Measurements from ENCODE around the gene MBTPS2. TPM values are rescaled to one million over a fixed set of nuclear protein-coding genes. Genes with fewer than 3 reads are reported as not detected.

MBTPS2 gene
- total RNA-seq, 4 donors from 2014 or later: 7.7 to 13.5 (median 10.1) TPM

- 0 to 28% methylated on average over 3 to 4 of the region's 4 CpGs for WGBS, 2 donors (ENCODE audit: low coverage in 1 of 2)
- no peak for ATAC-seq
- peak overlapping the region; percentile 58 to 84 (median 78) for H3K27ac ChIP-seq
Measured at GRCh38 chrX:21838937-21839333, 482 bp upstream of the MBTPS2 start.

GRCh38 chrX:21840193-21840545 is 752 bp downstream of the MBTPS2 start:
- Histone ChIP-seq H3K36me3 (peaks cover 0 to under 1% of the 10 kb centered on the region in 2 donors), H3K4me3 (peak overlapping the region; percentile 49 to 73), H3K27me3 (no peaks in the 10 kb centered on the region), H3K27ac (peak overlapping the region in 2 of 4 donors; percentile 81 to 84), H3K9me3 (no peaks in the 10 kb centered on the region), H3K4me1 (peaks cover 0 to 20% (median 0%) of the 10 kb centered on the region in 3 donors)
- 7 to 24% methylated on average over 3 to 6 of the region's 6 CpGs for WGBS, 2 donors (ENCODE audit: low coverage in 1 of 2)
- TF ChIP-seq POLR2AphosphoS5 (IDR thresholded peaks at IDR 0.05) (no peak), EP300 (IDR thresholded peaks at IDR 0.05) (no peak), POLR2A (IDR thresholded peaks at IDR 0.05) (no peak), CTCF (IDR thresholded peaks at IDR 0.05) (no peak)
- no peak for ATAC-seq

More at GRCh38 chrX:21838937-21839333, 482 bp upstream of the MBTPS2 start:
- no peaks in the 10 kb centered on the region for H3K36me3 ChIP-seq
- no peak for TF ChIP-seq EP300 (IDR thresholded peaks at IDR 0.05)
- TF ChIP-seq POLR2AphosphoS5 (IDR thresholded peaks at IDR 0.05): no peak
- no peak for TF ChIP-seq POLR2A (IDR thresholded peaks at IDR 0.05)
- no peak for TF ChIP-seq CTCF (IDR thresholded peaks at IDR 0.05)
- peak overlapping the region; percentile 49 to 73 for H3K4me3 ChIP-seq
- no peaks in the 10 kb centered on the region for H3K9me3 ChIP-seq
- no peaks in the 10 kb centered on the region for H3K27me3 ChIP-seq
- peaks cover 0 to 20% (median 0%) of the 10 kb centered on the region in 3 donors for H3K4me1 ChIP-seq

GRCh38 chrX:21843179-21843578 is 3.8 kb downstream of the MBTPS2 start:
- Histone ChIP-seq H3K27me3 (no peaks in the 10 kb centered on the region), H3K4me3 (no peak overlapping the region), H3K36me3 (peaks cover 0 to 16% of the 10 kb centered on the region in 2 donors), H3K9me3 (no peaks in the 10 kb centered on the region), H3K4me1 (peaks cover 0 to 20% (median 0%) of the 10 kb centered on the region in 3 donors), H3K27ac (no peak overlapping the region)
- no peak for TF ChIP-seq POLR2A (IDR thresholded peaks at IDR 0.05)
- TF ChIP-seq POLR2AphosphoS5 (IDR thresholded peaks at IDR 0.05): no peak
- TF ChIP-seq CTCF (IDR thresholded peaks at IDR 0.05): no peak
- no peak for TF ChIP-seq EP300 (IDR thresholded peaks at IDR 0.05)
- no peak for ATAC-seq
- WGBS, 2 donors (ENCODE audit: low coverage in 1 of 2): 39 to 75% methylated on average over 3 to 5 of the region's 5 CpGs

- H3K27me3 ChIP-seq: no peaks in the 10 kb centered on the region
- TF ChIP-seq POLR2AphosphoS5 (IDR thresholded peaks at IDR 0.05) (no peak), EP300 (IDR thresholded peaks at IDR 0.05) (no peak), CTCF (IDR thresholded peaks at IDR 0.05) (no peak), POLR2A (IDR thresholded peaks at IDR 0.05) (no peak)
- 90 to 93% methylated on average over 2 to 6 of the region's 6 CpGs for WGBS, 2 donors (ENCODE audit: low coverage in 1 of 2)
- H3K4me1 ChIP-seq: peaks cover 0 to 20% (median 0%) of the 10 kb centered on the region in 3 donors
- H3K4me3 ChIP-seq: no peak overlapping the region
- H3K27ac ChIP-seq: no peak overlapping the region
- H3K36me3 ChIP-seq: peaks cover 0 to 16% of the 10 kb centered on the region in 2 donors
- no peaks in the 10 kb centered on the region for H3K9me3 ChIP-seq
- ATAC-seq: no peak
Measured at GRCh38 chrX:21845096-21845495, 5.7 kb downstream of the MBTPS2 start.

GRCh38 chrX:21847342-21847741 is 7.9 kb downstream of the MBTPS2 start:
- no peak overlapping the region for H3K4me3 ChIP-seq
- no peaks in the 10 kb centered on the region for H3K9me3 ChIP-seq
- TF ChIP-seq POLR2AphosphoS5 (IDR thresholded peaks at IDR 0.05) (no peak), EP300 (IDR thresholded peaks at IDR 0.05) (no peak), CTCF (IDR thresholded peaks at IDR 0.05) (no peak), POLR2A (IDR thresholded peaks at IDR 0.05) (no peak)
- H3K27me3 ChIP-seq: no peaks in the 10 kb centered on the region
- H3K27ac ChIP-seq: no peak overlapping the region
- WGBS, 2 donors (ENCODE audit: low coverage in 1 of 2): 75% methylated on average over 1 of the region's 1 CpG; no CpG with 5 or more reads in 1 of the 2 donors
- H3K4me1 ChIP-seq: no peaks in the 10 kb centered on the region
- peaks cover 0 to 23% of the 10 kb centered on the region in 2 donors for H3K36me3 ChIP-seq
- ATAC-seq: no peak
